Transverse colon (tissue), 4 donors: ENCODE measurements around the gene CD70.

Source experiments
- POLR2A ChIP-seq: fragments of 450-650 bp; IDR thresholded peaks from one replicate; pipeline ENCODE4 v1.6.1; 2016; ENCODE audit warnings: antibody characterized with exemption, mild to moderate bottlenecking, moderate library complexity
- POLR2AphosphoS5 ChIP-seq, 3 donors: sonication (generic); formaldehyde crosslinking; IDR thresholded peaks; one replicate each; pipeline ENCODE4 v1.6.1; 2016; ENCODE audit warnings: antibody characterized with exemption in 3 of 3
- TF ChIP-seq, protein P1 (sequence below), 5 experiments: fragments of 200-600 bp in 3 of 5; fragments of 450-650 bp in 2 of 5; sonication (generic) in 3 of 5; IDR thresholded peaks; 1 replicate in 2 of 5; 2 replicates in 3 of 5; pipeline ENCODE4 v1.5.1; 2016 to 2017; ENCODE audit warnings: antibody characterized with exemption in 5 of 5, inconsistent platforms in 3 of 5, mild to moderate bottlenecking in 2 of 5, moderate library complexity in 1 of 5

DNA sequence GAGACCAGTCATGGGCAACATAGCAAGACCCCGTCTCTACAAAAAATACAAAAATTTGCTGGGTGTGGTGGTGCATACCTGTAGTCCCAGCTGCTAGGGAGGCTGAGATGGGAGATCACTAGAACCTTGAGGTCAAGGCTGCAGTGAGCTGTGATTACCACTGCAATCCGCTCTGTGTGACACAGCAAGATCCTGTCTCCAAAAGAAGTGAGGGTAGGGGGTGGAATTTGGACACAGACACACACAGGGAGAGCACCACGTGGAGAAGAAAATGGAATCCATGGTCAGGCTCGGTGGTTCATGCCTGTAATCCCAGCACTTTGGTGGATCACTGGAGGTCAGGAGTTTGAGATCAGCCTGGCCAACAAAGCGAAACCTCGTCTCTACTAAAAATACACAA is 51.4 kb downstream of the CD70 start:
- TF ChIP-seq, protein P1, sequence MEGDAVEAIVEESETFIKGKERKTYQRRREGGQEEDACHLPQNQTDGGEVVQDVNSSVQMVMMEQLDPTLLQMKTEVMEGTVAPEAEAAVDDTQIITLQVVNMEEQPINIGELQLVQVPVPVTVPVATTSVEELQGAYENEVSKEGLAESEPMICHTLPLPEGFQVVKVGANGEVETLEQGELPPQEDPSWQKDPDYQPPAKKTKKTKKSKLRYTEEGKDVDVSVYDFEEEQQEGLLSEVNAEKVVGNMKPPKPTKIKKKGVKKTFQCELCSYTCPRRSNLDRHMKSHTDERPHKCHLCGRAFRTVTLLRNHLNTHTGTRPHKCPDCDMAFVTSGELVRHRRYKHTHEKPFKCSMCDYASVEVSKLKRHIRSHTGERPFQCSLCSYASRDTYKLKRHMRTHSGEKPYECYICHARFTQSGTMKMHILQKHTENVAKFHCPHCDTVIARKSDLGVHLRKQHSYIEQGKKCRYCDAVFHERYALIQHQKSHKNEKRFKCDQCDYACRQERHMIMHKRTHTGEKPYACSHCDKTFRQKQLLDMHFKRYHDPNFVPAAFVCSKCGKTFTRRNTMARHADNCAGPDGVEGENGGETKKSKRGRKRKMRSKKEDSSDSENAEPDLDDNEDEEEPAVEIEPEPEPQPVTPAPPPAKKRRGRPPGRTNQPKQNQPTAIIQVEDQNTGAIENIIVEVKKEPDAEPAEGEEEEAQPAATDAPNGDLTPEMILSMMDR (IDR thresholded peaks at IDR 0.05): no peak
- TF ChIP-seq POLR2A (no peak), POLR2AphosphoS5 (IDR thresholded peaks at IDR 0.05) (no peak)
